HG02623 (cell line): ENCODE data around the gene MYORG.

ENCODE experiments used
- ATAC-seq: cut with Tn5 transposase; IDR thresholded peaks from one replicate; pipeline ENCODE4 v1.9.1; 2021; ENCODE audit warnings: moderate library complexity; ENCODE audit not compliant: unreplicated experiment

MYORG gene

GRCh38 chr9:34335376-34335775 lies 41.3 kb downstream of the MYORG start:
- no peak for ATAC-seq

GRCh38 chr9:34334916-34335315 lies 41.8 kb downstream of the MYORG start:
- no peak for ATAC-seq

GRCh38 chr9:34334337-34334824 lies 42.3 kb downstream of the MYORG start:
- ATAC-seq: no peak

GRCh38 chr9:34333836-34334235 lies 42.9 kb downstream of the MYORG start:
- ATAC-seq: no peak

GRCh38 chr9:34332076-34332964 lies 44.4 kb downstream of the MYORG start:
- no peak for ATAC-seq

- ATAC-seq: no peak
Measured at GRCh38 chr9:34331196-34331595, 45.5 kb downstream of the MYORG start.

- ATAC-seq: peak; percentile 95
Measured at GRCh38 chr9:34328987-34329832, 47.5 kb downstream of the MYORG start, which contains the start of the genes KIF24 and NUDT2. Gene KIF24 (minus strand): TSS chr9:34329268. CDS start chr9:34311346, 17,922 bp downstream. Gene NUDT2 (plus strand): TSS chr9:34329569. CDS start chr9:34339040, 9,471 bp downstream.

GRCh38 chr9:34328500-34328986 lies 48.2 kb downstream of the MYORG start:
- ATAC-seq: no peak

- no peak for ATAC-seq
Measured at GRCh38 chr9:34326690-34327089, 50.0 kb downstream of the MYORG start.

- ATAC-seq: no peak
Measured at GRCh38 chr9:34322899-34323591, 53.7 kb downstream of the MYORG start.

- ATAC-seq: no peak
Measured at GRCh38 chr9:34321451-34321850, 55.2 kb downstream of the MYORG start.

GRCh38 chr9:34318163-34318790 lies 58.4 kb downstream of the MYORG start:
- ATAC-seq: no peak

GRCh38 chr9:34317436-34317835 lies 59.3 kb downstream of the MYORG start:
- ATAC-seq: no peak
